H1 (cell line): Measurements from ENCODE around the gene SHLD2. TPM values are rescaled to one million over a fixed set of nuclear protein-coding genes. Genes with fewer than 3 reads are reported as not detected.

Experiments used
- CTCF ChIA-PET: fragments of 300-600 bp; sonication (Branson Sonifier 250); formaldehyde crosslinking; loops from one replicate; lab custom pipeline; 2021; ENCODE audit not compliant: partially characterized antibody; lab: Charles Lee
- POLR2A ChIA-PET: fragments of 300-600 bp; sonication (Branson Sonifier 250); formaldehyde crosslinking; loops from one replicate; lab custom pipeline; 2021; ENCODE audit warnings: inconsistent platforms; ENCODE audit not compliant: partially characterized antibody; lab: Charles Lee
- DNase-seq, 2 experiments: peaks; one replicate each; pipeline versions ENCODE4 v3.0.0 to v3.0.0-alpha.2; 2010 to 2022; ENCODE audit warnings: low spot score in 2 of 2, low read depth in 1 of 2, mixed read lengths in 1 of 2
- FAIRE-seq: peaks from 2 replicates; lab custom pipeline; 2011; peaks lifted over from hg19 to GRCh38; lab: Jason Lieb, UNC
- H2AFZ ChIP-seq: 2 replicates; pipeline ENCODE4 v1.8.1; 2012; ENCODE audit warnings: low read length, inconsistent platforms
- H2AK5ac ChIP-seq: 2 replicates; pipeline ENCODE4 v1.6.1; 2013; ENCODE audit warnings: low read depth, low read length
- H2BK120ac ChIP-seq: replicated peaks from 2 replicates; pipeline ENCODE3; 2013; ENCODE audit warnings: low read depth, low read length, inconsistent platforms
- H2BK12ac ChIP-seq: 2 replicates; pipeline ENCODE4 v1.6.1; 2013; ENCODE audit warnings: low read depth, low read length
- H2BK15ac ChIP-seq: 2 replicates; pipeline ENCODE4 v1.6.1; 2013; ENCODE audit warnings: low read length
- H2BK20ac ChIP-seq: 2 replicates; pipeline ENCODE4 v1.6.1; 2013; ENCODE audit warnings: low read length
- H2BK5ac ChIP-seq: 2 replicates; pipeline ENCODE4 v1.6.1; 2013; ENCODE audit warnings: low read depth, low read length
- H3K14ac ChIP-seq: 2 replicates; pipeline ENCODE4 v1.6.1; 2013; ENCODE audit warnings: inconsistent platforms; ENCODE audit not compliant: insufficient read length
- H3K18ac ChIP-seq: 2 replicates; pipeline ENCODE4 v1.6.1; 2013; ENCODE audit warnings: low read length; ENCODE audit errors: extremely low read depth
- H3K23ac ChIP-seq: 2 replicates; pipeline ENCODE4 v1.6.1; 2013; ENCODE audit warnings: inconsistent platforms; ENCODE audit not compliant: insufficient read length
- H3K23me2 ChIP-seq: 2 replicates; pipeline ENCODE4 v1.6.1; 2013; ENCODE audit warnings: low read depth, low read length
- H3K27ac ChIP-seq: 2 replicates; pipeline ENCODE4 v1.6.1; 2011; ENCODE audit warnings: low read depth, low read length, inconsistent platforms
- H3K27me3 ChIP-seq, 4 experiments: replicated peaks in 1 of 4; 1 replicate in 1 of 4; 2 replicates in 3 of 4; pipeline versions ENCODE4 v1.6.1 to v1.8.1; 2011 to 2013; ENCODE audit warnings: low read length in 3 of 4, mild to moderate bottlenecking in 3 of 4, inconsistent platforms in 2 of 4, mixed read lengths in 2 of 4, moderate library complexity in 1 of 4; ENCODE audit not compliant: control insufficient read depth in 3 of 4, insufficient read depth in 3 of 4; ENCODE audit errors: extremely low read depth in 1 of 4
- H3K36me3 ChIP-seq, 4 experiments: 2 replicates each; pipeline versions ENCODE4 v1.6.1 to v1.8.1; 2011 to 2013; ENCODE audit warnings: mild to moderate bottlenecking in 4 of 4, low read length in 3 of 4, moderate library complexity in 2 of 4, control low read depth in 1 of 4, inconsistent platforms in 1 of 4; ENCODE audit not compliant: insufficient read depth in 4 of 4, control insufficient read depth in 2 of 4
- H3K4ac ChIP-seq: replicated peaks from 2 replicates; pipeline ENCODE3; 2013; ENCODE audit warnings: low read length, low read depth, mixed read lengths, inconsistent platforms; ENCODE audit not compliant: insufficient read length
- H3K4me1 ChIP-seq, 4 experiments: replicated peaks in 1 of 4; 1 replicate in 1 of 4; 2 replicates in 3 of 4; pipeline versions ENCODE4 v1.6.1 to v1.8.1; 2011 to 2013; ENCODE audit warnings: low read length in 3 of 4, inconsistent platforms in 2 of 4, mixed read lengths in 1 of 4; ENCODE audit not compliant: insufficient read depth in 4 of 4, control insufficient read depth in 3 of 4
- H3K4me2 ChIP-seq, 2 experiments: 2 replicates each; pipeline versions ENCODE4 v1.6.1 to v1.8.1; 2011 to 2013; ENCODE audit warnings: low read depth in 2 of 2, low read length in 2 of 2, control low read depth in 1 of 2, inconsistent platforms in 1 of 2, mild to moderate bottlenecking in 1 of 2; ENCODE audit not compliant: insufficient read depth in 1 of 2
- H3K4me3 ChIP-seq, 4 experiments: fragments of 200-600, 300-600 bp in 1 of 4; sonication (generic), shearing (Covaris generic), sonication (Bioruptor Twin) in 1 of 4; 2 replicates each; pipeline versions ENCODE4 v1.5.1 to v1.8.1; 2011 to 2016; ENCODE audit warnings: low read length in 4 of 4, low read depth in 3 of 4, control low read depth in 2 of 4, inconsistent platforms in 2 of 4, mild to moderate bottlenecking in 2 of 4, mixed read lengths in 1 of 4, moderate library complexity in 1 of 4; ENCODE audit not compliant: insufficient read depth in 2 of 4; ENCODE audit errors: extremely low read depth in 1 of 4
- H3K56ac ChIP-seq: replicated peaks from 2 replicates; pipeline ENCODE3; 2013; ENCODE audit warnings: low read depth, mild to moderate bottlenecking, mixed read lengths, low read length, inconsistent platforms; ENCODE audit not compliant: insufficient read length
- H3K79me1 ChIP-seq: 2 replicates; pipeline ENCODE4 v1.6.1; 2013; ENCODE audit warnings: low read depth, low read length, control low read depth
- H3K79me2 ChIP-seq, 2 experiments: 2 replicates each; pipeline versions ENCODE4 v1.6.1 to v1.8.1; 2012 to 2013; ENCODE audit warnings: low read length in 2 of 2, mild to moderate bottlenecking in 2 of 2, inconsistent platforms in 1 of 2; ENCODE audit not compliant: insufficient read depth in 2 of 2, control insufficient read depth in 1 of 2
- H3K9ac ChIP-seq, 4 experiments: replicated peaks in 1 of 4; 1 replicate in 1 of 4; 2 replicates in 3 of 4; pipeline versions ENCODE4 v1.6.1 to v1.8.1; 2011 to 2013; ENCODE audit warnings: low read depth in 3 of 4, low read length in 3 of 4, control low read depth in 2 of 4, mild to moderate bottlenecking in 2 of 4, moderate library complexity in 2 of 4, inconsistent platforms in 1 of 4; ENCODE audit errors: extremely low read depth in 1 of 4
- H3K9me3 ChIP-seq, 2 experiments: 2 replicates each; pipeline versions ENCODE4 v1.6.1 to v1.8.1; 2012 to 2013; ENCODE audit warnings: mild to moderate bottlenecking in 2 of 2, moderate library complexity in 2 of 2, control low read depth in 1 of 2, inconsistent platforms in 1 of 2, low read depth in 1 of 2, low read length in 1 of 2, mixed read lengths in 1 of 2; ENCODE audit not compliant: insufficient read depth in 2 of 2
- H4K20me1 ChIP-seq, 2 experiments: replicated peaks in 1 of 2; 2 replicates each; pipeline versions ENCODE3 to v1.8.1; 2011 to 2013; ENCODE audit warnings: inconsistent platforms in 2 of 2, low read length in 2 of 2, mild to moderate bottlenecking in 1 of 2; ENCODE audit not compliant: insufficient read depth in 2 of 2, control insufficient read depth in 1 of 2
- H4K5ac ChIP-seq: 2 replicates; pipeline ENCODE4 v1.6.1; 2013; ENCODE audit warnings: low read length, low read depth, mixed read lengths, inconsistent platforms; ENCODE audit not compliant: insufficient read length
- H4K8ac ChIP-seq: 2 replicates; pipeline ENCODE4 v1.8.0; 2013; ENCODE audit warnings: mild to moderate bottlenecking, moderate library complexity, low read length, inconsistent platforms; ENCODE audit not compliant: insufficient read depth; ENCODE audit errors: extremely low read depth
- H4K91ac ChIP-seq: replicated peaks from 2 replicates; pipeline ENCODE3; 2013; ENCODE audit warnings: low read length, mixed read lengths, inconsistent platforms; ENCODE audit not compliant: insufficient read length
- BACH1 ChIP-seq: IDR thresholded peaks from 2 replicates; pipeline ENCODE4 v1.6.1; 2012; ENCODE audit warnings: low read length, improper control_type of control experiment
- CBX5 ChIP-seq: fragments of 300-800, 300-1000 bp; sonication (generic); IDR thresholded peaks from 2 replicates; pipeline ENCODE4 v1.7.1; 2016; ENCODE audit warnings: antibody characterized with exemption, low read length, low read depth
- CTCF ChIP-seq, 3 experiments: IDR thresholded peaks; 1 replicate in 2 of 3; 2 replicates in 1 of 3; pipeline versions ENCODE4 v1.5.1 to v1.6.1; 2011; ENCODE audit warnings: low read length in 3 of 3, mild to moderate bottlenecking in 3 of 3, inconsistent platforms in 2 of 3, low read depth in 1 of 3, moderate library complexity in 1 of 3; ENCODE audit not compliant: insufficient read depth in 1 of 3; ENCODE audit errors: control extremely low read depth in 1 of 3
- HDAC2 ChIP-seq, 2 experiments: fragments of 300-600 bp in 1 of 2; sonication (generic) in 1 of 2; IDR thresholded peaks; 2 replicates each; pipeline ENCODE4 v1.6.1; 2011 to 2012; ENCODE audit warnings: low read depth in 2 of 2, low read length in 2 of 2, mild to moderate bottlenecking in 2 of 2, moderate library complexity in 2 of 2, borderline replicate concordance in 1 of 2, inconsistent platforms in 1 of 2
- JUN ChIP-seq: IDR thresholded peaks from 2 replicates; pipeline ENCODE4 v1.6.1; 2011; ENCODE audit warnings: low read depth, mild to moderate bottlenecking, improper control_type of control experiment, low read length
- KDM5A ChIP-seq: fragments of 200-600 bp; IDR thresholded peaks from 2 replicates; pipeline ENCODE4 v1.7.1; 2012; ENCODE audit warnings: mild to moderate bottlenecking, low read length, inconsistent platforms, mixed read lengths
- PHF8 ChIP-seq: fragments of 200-600 bp; sonication (generic); conservative IDR thresholded peaks from 2 replicates; pipeline ENCODE4 v1.7.1; 2012; ENCODE audit warnings: low read depth, mild to moderate bottlenecking, inconsistent platforms, low read length, moderate library complexity
- RAD21 ChIP-seq, 2 experiments: IDR thresholded peaks in 1 of 2; conservative IDR thresholded peaks in 1 of 2; 2 replicates each; pipeline ENCODE4 v1.6.1; 2011; ENCODE audit warnings: low read depth in 2 of 2, low read length in 2 of 2, improper control_type of control experiment in 1 of 2, inconsistent platforms in 1 of 2, mild to moderate bottlenecking in 1 of 2, moderate library complexity in 1 of 2
- RXRA ChIP-seq: IDR thresholded peaks from 2 replicates; pipeline ENCODE4 v1.6.1; 2011; ENCODE audit warnings: low read depth, mild to moderate bottlenecking, low read length, moderate library complexity; ENCODE audit not compliant: insufficient read depth
- TEAD4 ChIP-seq: IDR thresholded peaks from 2 replicates; pipeline ENCODE4 v1.6.1; 2012; ENCODE audit warnings: low read depth, low read length, inconsistent platforms, mixed read lengths
- WGBS, 2 experiments: shearing (Covaris generic) in 1 of 2; methylation state at CpG; one replicate each; pipeline versions ENCODE4 v1.1.6 to v1.1.7; 2013 to 2015; ENCODE audit warnings: low lambda C conversion rate in 2 of 2, mixed read lengths in 2 of 2, inconsistent platforms in 1 of 2, low coverage in 1 of 2, missing lambda C conversion rate in 1 of 2; ENCODE audit not compliant: insufficient replicate concordance in 2 of 2, insufficient coverage in 1 of 2, insufficient read length in 1 of 2; ENCODE audit errors: extremely low coverage in 1 of 2, missing lambda C conversion rate in 1 of 2; 5-methylcytosine and 5-hydroxymethylcytosine counted together
- polyA plus RNA-seq, 7 experiments: library from polyadenylated mRNA; depleted of rRNA in 3 of 7; stranded (reverse) in 5 of 7; unstranded in 2 of 7; fragments of >200 nt in 5 of 7; fragments of 200-250 nt in 2 of 7; gene quantifications; 1 replicate in 5 of 7; 2 replicates in 1 of 7; 4 replicates in 1 of 7; pipeline versions ENCODE4 v1.2.1 to v1.2.3, GENCODE V29; 2011 to 2013; ENCODE audit warnings: missing spikeins in 2 of 7, mixed read lengths in 2 of 7
- total RNA-seq: library from RNA; stranded (reverse); fragmentation: NEBNext Ultra II Directional; extraction: Animal tissue kit (Norgen Biotek cat#: 25700); gene quantifications from 2 replicates; pipeline ENCODE4 v1.2.1, GENCODE V29; 2021

Gene SHLD2
- total and polyA plus RNA-seq, 2 of the 8 experiments (the other 6 are each of a cell fraction or from before 2014, with no cell fraction given), result 7.9 to 32.4 TPM

GRCh38 chr10:87090779-87091178 is 4.2 kb upstream of the SHLD2 start:
- FAIRE-seq, result no peak
- H3K23ac ChIP-seq, result no peak overlapping the region
- H4K8ac ChIP-seq, result no peak overlapping the region
- H2BK120ac ChIP-seq, result no peak overlapping the region
- H3K4me2 ChIP-seq, result no peak overlapping the region
- H2AFZ ChIP-seq, result no peak overlapping the region
- TF ChIP-seq PHF8, result no peak
- TF ChIP-seq JUN, result no peak
- TF ChIP-seq RXRA, result no peak
- no peak for TF ChIP-seq HDAC2 (IDR thresholded peaks at IDR 0.05; ENCODE audit: borderline replicate concordance in 1 of 2, low read depth in 2 of 2, low read length in 2 of 2)
- no peak for TF ChIP-seq KDM5A
- no peak for TF ChIP-seq TEAD4
- TF ChIP-seq RAD21 (IDR thresholded peaks at IDR 0.05 in 1 of 2, conservative IDR thresholded peaks at IDR 0.05 in 1 of 2; ENCODE audit: low read depth in 2 of 2, low read length in 2 of 2), result no peak
- no peak for TF ChIP-seq CTCF (IDR thresholded peaks at IDR 0.05; ENCODE audit: control extremely low read depth in 1 of 3, insufficient read depth in 1 of 3, low read depth in 1 of 3, low read length in 3 of 3)
- no peak for TF ChIP-seq BACH1
- no peak for TF ChIP-seq CBX5
- TF ChIP-seq, all 59 proteins: peak for 0
- Histone ChIP-seq H3K36me3 (peaks cover 0 to 7% (median 0%) of the 10 kb centered on the region in 4 experiments; a peak in 1 of 8 replicates), H3K4ac (no peak overlapping the region), H4K5ac (no peak overlapping the region), H2BK12ac (no peak overlapping the region), H4K91ac (no peak overlapping the region), H3K4me3 (no peak overlapping the region), H3K79me1 (peaks cover 4% of the 10 kb centered on the region; the same call in 1 of the 2 replicates), H4K20me1 (peaks cover 2 to 4% of the 10 kb centered on the region in 2 experiments), H3K23me2 (peaks cover 9% of the 10 kb centered on the region; the same call in 1 of the 2 replicates), H3K9me3 (no peaks in the 10 kb centered on the region), H3K9ac (no peak overlapping the region), H3K27me3 (no peaks in the 10 kb centered on the region), H2BK15ac (no peak overlapping the region), H2BK5ac (no peak overlapping the region), H2AK5ac (no peak overlapping the region), H3K14ac (no peak overlapping the region), H3K27ac (no peak overlapping the region), H3K4me1 (peaks cover 0 to 5% (median 1%) of the 10 kb centered on the region in 4 experiments; a peak in 2 of 7 replicates), H3K18ac (no peak overlapping the region), H3K79me2 (peaks cover 5 to 70% of the 10 kb centered on the region in 2 experiments; a peak in 2 of 4 replicates), H3K56ac (no peak overlapping the region), H2BK20ac (no peak overlapping the region)
- CTCF ChIA-PET, result no interaction called here
- DNase-seq, result no peak
- WGBS, 2 experiments, result 86% methylated on average over 4 of the region's 4 CpGs; no CpG with 5 or more reads in 1 of the 2 experiments
- POLR2A ChIA-PET, result no interaction called here
